ENCODE measurements around the gene KY. TPM values are rescaled to one million over a fixed set of nuclear protein-coding genes. Genes with fewer than 3 reads are reported as not detected.

KY gene
- total and polyA plus RNA-seq, 2 experiments from 2014 or later: not detected

DNA sequence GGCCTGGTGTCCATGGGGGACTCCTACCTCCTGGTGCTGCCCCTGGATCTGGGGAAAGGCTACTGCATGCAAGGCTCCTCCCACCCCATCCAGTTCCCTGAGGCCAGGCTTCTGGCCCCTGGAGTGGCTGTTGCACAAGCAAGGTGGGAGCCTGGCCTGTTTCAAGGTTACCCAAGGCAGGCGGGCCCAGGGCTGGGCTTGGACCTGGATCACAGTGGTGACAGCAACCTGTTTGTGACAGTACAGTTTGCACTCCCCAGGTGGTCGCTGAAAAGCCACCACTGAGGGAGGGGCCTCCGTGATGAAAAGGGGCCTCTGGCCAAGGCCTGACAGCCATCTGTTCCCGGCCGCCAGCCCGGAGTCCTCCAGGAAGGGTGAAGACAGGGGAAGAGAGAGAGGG is 14.4 kb upstream of the KY start (continued):
- TF ChIP-seq, protein P1, sequence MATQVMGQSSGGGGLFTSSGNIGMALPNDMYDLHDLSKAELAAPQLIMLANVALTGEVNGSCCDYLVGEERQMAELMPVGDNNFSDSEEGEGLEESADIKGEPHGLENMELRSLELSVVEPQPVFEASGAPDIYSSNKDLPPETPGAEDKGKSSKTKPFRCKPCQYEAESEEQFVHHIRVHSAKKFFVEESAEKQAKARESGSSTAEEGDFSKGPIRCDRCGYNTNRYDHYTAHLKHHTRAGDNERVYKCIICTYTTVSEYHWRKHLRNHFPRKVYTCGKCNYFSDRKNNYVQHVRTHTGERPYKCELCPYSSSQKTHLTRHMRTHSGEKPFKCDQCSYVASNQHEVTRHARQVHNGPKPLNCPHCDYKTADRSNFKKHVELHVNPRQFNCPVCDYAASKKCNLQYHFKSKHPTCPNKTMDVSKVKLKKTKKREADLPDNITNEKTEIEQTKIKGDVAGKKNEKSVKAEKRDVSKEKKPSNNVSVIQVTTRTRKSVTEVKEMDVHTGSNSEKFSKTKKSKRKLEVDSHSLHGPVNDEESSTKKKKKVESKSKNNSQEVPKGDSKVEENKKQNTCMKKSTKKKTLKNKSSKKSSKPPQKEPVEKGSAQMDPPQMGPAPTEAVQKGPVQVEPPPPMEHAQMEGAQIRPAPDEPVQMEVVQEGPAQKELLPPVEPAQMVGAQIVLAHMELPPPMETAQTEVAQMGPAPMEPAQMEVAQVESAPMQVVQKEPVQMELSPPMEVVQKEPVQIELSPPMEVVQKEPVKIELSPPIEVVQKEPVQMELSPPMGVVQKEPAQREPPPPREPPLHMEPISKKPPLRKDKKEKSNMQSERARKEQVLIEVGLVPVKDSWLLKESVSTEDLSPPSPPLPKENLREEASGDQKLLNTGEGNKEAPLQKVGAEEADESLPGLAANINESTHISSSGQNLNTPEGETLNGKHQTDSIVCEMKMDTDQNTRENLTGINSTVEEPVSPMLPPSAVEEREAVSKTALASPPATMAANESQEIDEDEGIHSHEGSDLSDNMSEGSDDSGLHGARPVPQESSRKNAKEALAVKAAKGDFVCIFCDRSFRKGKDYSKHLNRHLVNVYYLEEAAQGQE (IDR thresholded peaks at IDR 0.05; ENCODE audit: unreplicated experiment): no peak
- TF ChIP-seq, protein P2, sequence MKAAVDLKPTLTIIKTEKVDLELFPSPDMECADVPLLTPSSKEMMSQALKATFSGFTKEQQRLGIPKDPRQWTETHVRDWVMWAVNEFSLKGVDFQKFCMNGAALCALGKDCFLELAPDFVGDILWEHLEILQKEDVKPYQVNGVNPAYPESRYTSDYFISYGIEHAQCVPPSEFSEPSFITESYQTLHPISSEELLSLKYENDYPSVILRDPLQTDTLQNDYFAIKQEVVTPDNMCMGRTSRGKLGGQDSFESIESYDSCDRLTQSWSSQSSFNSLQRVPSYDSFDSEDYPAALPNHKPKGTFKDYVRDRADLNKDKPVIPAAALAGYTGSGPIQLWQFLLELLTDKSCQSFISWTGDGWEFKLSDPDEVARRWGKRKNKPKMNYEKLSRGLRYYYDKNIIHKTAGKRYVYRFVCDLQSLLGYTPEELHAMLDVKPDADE (IDR thresholded peaks at IDR 0.05): no peak
- TF ChIP-seq, protein P3, sequence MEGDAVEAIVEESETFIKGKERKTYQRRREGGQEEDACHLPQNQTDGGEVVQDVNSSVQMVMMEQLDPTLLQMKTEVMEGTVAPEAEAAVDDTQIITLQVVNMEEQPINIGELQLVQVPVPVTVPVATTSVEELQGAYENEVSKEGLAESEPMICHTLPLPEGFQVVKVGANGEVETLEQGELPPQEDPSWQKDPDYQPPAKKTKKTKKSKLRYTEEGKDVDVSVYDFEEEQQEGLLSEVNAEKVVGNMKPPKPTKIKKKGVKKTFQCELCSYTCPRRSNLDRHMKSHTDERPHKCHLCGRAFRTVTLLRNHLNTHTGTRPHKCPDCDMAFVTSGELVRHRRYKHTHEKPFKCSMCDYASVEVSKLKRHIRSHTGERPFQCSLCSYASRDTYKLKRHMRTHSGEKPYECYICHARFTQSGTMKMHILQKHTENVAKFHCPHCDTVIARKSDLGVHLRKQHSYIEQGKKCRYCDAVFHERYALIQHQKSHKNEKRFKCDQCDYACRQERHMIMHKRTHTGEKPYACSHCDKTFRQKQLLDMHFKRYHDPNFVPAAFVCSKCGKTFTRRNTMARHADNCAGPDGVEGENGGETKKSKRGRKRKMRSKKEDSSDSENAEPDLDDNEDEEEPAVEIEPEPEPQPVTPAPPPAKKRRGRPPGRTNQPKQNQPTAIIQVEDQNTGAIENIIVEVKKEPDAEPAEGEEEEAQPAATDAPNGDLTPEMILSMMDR (conservative IDR thresholded peaks at IDR 0.05; ENCODE audit: low read depth in 2 of 2): no peak

DNA sequence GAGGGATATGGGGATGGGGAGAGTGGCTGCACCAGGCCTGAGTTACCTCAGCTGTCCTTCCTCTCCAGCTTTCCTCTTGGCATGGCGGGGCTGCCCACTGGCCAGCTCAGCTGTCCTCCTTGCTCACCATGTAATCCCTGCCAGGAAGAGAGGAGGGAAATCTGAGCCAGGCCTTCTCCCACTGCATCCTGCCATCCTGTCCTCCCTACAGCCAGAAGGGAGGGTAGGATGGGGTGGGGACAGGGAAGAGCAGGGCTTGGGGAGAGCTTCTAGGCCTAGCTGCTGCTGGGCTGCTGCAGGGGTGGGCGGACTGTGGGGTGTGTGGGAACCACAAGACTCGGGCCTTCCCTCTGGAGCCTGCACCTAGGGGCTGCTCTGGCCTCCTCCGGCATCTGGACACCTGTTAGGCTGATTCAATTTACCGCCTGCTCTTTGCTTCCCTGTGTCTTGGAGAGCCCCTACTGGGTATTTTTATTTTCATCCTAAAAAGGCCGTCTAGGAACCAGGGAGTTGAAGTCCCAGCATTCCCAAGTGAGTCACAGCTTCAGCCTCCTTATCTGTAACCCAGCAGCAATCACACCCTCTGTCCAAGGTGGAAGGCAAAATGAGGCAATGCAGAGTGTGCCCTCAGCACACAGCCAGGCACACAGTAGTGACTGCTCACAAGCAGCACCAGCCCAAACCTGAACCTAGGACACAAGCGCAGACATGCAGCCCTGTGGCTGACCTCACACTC is 13.1 kb upstream of the KY start:
- no peak overlapping the region for H3K4me2 ChIP-seq
- H3K79me2 ChIP-seq (replicated peaks; ENCODE audit: insufficient read depth): no peaks in the 10 kb centered on the region
- no peak overlapping the region for H3K4me3 ChIP-seq
- Mint-ChIP-seq H3K36me3 (ENCODE audit: low read depth) (no peaks in the 10 kb centered on the region), H3K4me3 (no peak overlapping the region), H3K9me3 (no peaks in the 10 kb centered on the region), H3K4me1 (no peaks in the 10 kb centered on the region; the same call in 1 of the 3 replicates), H3K27ac (no peak overlapping the region), H3K27me3 (ENCODE audit: insufficient read depth, low read depth, poor library complexity) (peaks cover 10% of the 10 kb centered on the region)
- H4K20me1 ChIP-seq (replicated peaks; ENCODE audit: insufficient read depth): no peaks in the 10 kb centered on the region
- no peaks in the 10 kb centered on the region for H3K27me3 ChIP-seq (ENCODE audit: insufficient read depth)
- H3K36me3 ChIP-seq (ENCODE audit: insufficient read depth): no peaks in the 10 kb centered on the region
- no peak overlapping the region for H2AFZ ChIP-seq
- no peaks in the 10 kb centered on the region for H3K4me1 ChIP-seq (ENCODE audit: insufficient read depth)
- no peak for DNase-seq (ENCODE audit: low spot score)
- ATAC-seq: peak; percentile 47
- no peak overlapping the region for H3K27ac ChIP-seq (ENCODE audit: low read depth)
- H3K9me2 ChIP-seq (ENCODE audit: insufficient read depth): peaks cover 3% of the 10 kb centered on the region
- no peaks in the 10 kb centered on the region for H3F3A ChIP-seq (replicated peaks; ENCODE audit: low read depth)
- TF ChIP-seq CREB1 (CRISPR knock-in tag; IDR thresholded peaks at IDR 0.05; ENCODE audit: low read depth) (no peak), STAT1 (IDR thresholded peaks at IDR 0.05; ENCODE audit: unreplicated experiment) (no peak), ZNF462 (CRISPR knock-in tag; IDR thresholded peaks at IDR 0.05) (no peak)
- TF ChIP-seq, protein P1 (IDR thresholded peaks at IDR 0.05; ENCODE audit: unreplicated experiment): no peak

Measured in GM23338 (cell line).